ENCODE measurements around the gene TXNDC17. TPM values are rescaled to one million over a fixed set of nuclear protein-coding genes. Genes with fewer than 3 reads are reported as not detected.
"Not testable (repeated sequence)": the region's sequence is repeated elsewhere in the genome, so short reads cannot be mapped to it uniquely, and the experiment has no call there.

Gene TXNDC17
- total RNA-seq, 6 experiments from 2014 or later, result 50.4 to 204 (median 72.1) TPM

DNA sequence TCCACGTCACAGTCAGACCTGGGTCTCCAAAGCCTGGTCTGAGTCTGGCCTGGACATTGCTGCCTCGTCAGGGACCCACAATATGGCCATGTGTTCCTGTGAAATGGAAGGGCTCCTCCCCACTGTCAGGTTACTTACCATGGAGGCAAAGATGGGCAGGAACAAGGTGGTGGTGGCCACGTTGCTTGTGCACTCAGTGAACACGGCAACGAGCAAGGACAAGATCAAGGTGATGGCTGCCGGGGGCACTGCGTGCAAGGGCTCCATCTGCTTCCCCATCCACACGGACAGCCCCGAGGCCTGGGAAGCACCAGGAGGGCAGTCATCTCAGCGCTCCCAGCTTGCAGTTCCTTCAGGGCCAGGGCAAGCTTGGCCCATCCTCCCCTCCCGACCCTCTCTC, 49.8 kb downstream of the TXNDC17 start:
- peaks cover 0 to 75% (median 30%) of the 10 kb centered on the region in 4 donors for H3K36me3 ChIP-seq
- DNase-seq, result peak in 1 of 3 donors; percentile 40
- WGBS (ENCODE audit: insufficient coverage, low coverage, low lambda C conversion rate, missing lambda C conversion rate), result no CpG with 5 or more reads among the region's 11 CpGs
- ATAC-seq, result peak in 3 of 4 donors; percentile 4 to 26 (median 6)
- intact Hi-C loops (cut with DNase I), result no loop called here
- peaks cover 0 to 39% (median 4%) of the 10 kb centered on the region in 4 donors for H3K4me1 ChIP-seq
- H3K4me3 ChIP-seq, result no peak overlapping the region
- TF ChIP-seq, protein P1, sequence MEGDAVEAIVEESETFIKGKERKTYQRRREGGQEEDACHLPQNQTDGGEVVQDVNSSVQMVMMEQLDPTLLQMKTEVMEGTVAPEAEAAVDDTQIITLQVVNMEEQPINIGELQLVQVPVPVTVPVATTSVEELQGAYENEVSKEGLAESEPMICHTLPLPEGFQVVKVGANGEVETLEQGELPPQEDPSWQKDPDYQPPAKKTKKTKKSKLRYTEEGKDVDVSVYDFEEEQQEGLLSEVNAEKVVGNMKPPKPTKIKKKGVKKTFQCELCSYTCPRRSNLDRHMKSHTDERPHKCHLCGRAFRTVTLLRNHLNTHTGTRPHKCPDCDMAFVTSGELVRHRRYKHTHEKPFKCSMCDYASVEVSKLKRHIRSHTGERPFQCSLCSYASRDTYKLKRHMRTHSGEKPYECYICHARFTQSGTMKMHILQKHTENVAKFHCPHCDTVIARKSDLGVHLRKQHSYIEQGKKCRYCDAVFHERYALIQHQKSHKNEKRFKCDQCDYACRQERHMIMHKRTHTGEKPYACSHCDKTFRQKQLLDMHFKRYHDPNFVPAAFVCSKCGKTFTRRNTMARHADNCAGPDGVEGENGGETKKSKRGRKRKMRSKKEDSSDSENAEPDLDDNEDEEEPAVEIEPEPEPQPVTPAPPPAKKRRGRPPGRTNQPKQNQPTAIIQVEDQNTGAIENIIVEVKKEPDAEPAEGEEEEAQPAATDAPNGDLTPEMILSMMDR (IDR thresholded peaks at IDR 0.05), result no peak
- no peak for TF ChIP-seq POLR2A (IDR thresholded peaks at IDR 0.05)
- no peaks in the 10 kb centered on the region for H3K27me3 ChIP-seq
- no peak overlapping the region for H3K27ac ChIP-seq
- no peaks in the 10 kb centered on the region for H3K9me3 ChIP-seq

DNA sequence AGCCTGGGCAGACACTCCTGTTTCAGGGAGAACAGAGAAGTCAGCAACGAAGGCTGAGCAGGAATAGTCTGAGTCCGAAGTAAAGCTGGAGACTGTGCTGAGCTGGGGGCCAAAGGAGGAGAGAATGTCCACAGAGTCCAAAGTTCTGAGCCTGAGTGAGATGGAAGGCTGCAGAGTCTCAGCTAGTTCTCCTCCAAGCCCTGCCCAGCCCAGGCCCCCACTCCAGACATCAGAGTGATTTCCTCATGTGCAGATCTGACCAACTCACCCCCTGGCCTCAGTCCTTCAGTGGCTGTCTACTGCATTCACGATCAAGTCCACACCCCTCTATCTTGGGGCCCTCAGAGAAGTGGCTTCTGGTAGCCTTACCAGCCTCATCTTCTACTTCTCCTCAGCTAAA, 50.7 kb downstream of the TXNDC17 start:
- TF ChIP-seq, protein P1 (IDR thresholded peaks at IDR 0.05), result no peak
- TF ChIP-seq POLR2A (IDR thresholded peaks at IDR 0.05), result no peak
- ATAC-seq (peak in 1 of 4 donors; percentile 4), DNase-seq (peak in 1 of 3 donors; percentile 22)
- H3K36me3 ChIP-seq, result peaks cover 0 to 84% (median 36%) of the 10 kb centered on the region in 4 donors
- intact Hi-C loops (cut with DNase I), result no loop called here
- no peak overlapping the region for H3K27ac ChIP-seq
- H3K4me1 ChIP-seq, result peaks cover 0 to 38% (median 0%) of the 10 kb centered on the region in 4 donors
- no peaks in the 10 kb centered on the region for H3K9me3 ChIP-seq
- no peaks in the 10 kb centered on the region for H3K27me3 ChIP-seq
- 79% methylated on average over 2 of the region's 3 CpGs for WGBS (ENCODE audit: insufficient coverage, low coverage, low lambda C conversion rate, missing lambda C conversion rate)
- H3K4me3 ChIP-seq, result no peak overlapping the region

DNA sequence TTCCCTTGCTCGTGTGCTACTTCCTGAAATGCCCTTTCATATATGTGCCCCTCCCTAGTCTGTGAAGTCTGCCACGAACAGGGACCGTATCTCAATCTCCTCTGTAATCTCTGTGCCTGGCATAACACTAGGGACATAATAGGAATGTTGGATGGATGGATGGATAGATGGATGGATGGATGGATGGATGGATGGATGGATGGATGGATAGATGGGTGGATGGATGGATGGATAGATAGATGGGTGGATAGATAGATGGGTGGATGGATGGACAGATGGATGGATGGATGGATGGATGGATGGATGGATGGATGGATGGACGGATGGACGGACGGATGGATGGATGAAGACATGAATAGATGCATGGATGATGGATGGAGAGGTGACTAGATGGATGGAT, 51.1 kb downstream of the TXNDC17 start:
- not testable (repeated sequence) for ATAC-seq

More for the DNA sequence above, 51.1 kb downstream of the TXNDC17 start:
- WGBS (ENCODE audit: insufficient coverage, low coverage, low lambda C conversion rate, missing lambda C conversion rate), result 70% methylated on average over 6 of the region's 6 CpGs
- H3K27me3 ChIP-seq; H3K4me3 ChIP-seq; DNase-seq; intact Hi-C loops (cut with DNase I); H3K27ac ChIP-seq; H3K9me3 ChIP-seq: not testable (repeated sequence)
- peaks cover 0 to 34% (median under 1%) of the 10 kb centered on the region in 4 donors for H3K4me1 ChIP-seq
- H3K36me3 ChIP-seq, result peaks cover 0 to 88% (median 39%) of the 10 kb centered on the region in 4 donors

Small RNA genes within 50 kb of the gene (microRNA-seq; reads per million reads assigned to microRNA genes)
- gene MIR4520-1, result 0 reads per million in 2 donors
- gene MIR4520-2, result 0 reads per million in 2 donors

Small RNA genes within 50 kb of the gene (small RNA-seq; reads per million reads assigned to genes)
- gene MIR4520-1 (0 reads per million in 2 experiments), gene RNA5SP435 (2.7 to 5.9 reads per million in 2 experiments)

Other genes starting within 250 kb of the TXNDC17 start
- gene AIPL1, start 205.9 kb upstream of the TXNDC17 start, total RNA-seq, result not detected
- under 1 TPM in 2 of 6 experiments, not detected in 4; 0.18 to 0.37 TPM for gene PIMREG, start 196.6 kb upstream of the TXNDC17 start, total RNA-seq
- 1 to 10 TPM in 5 of 6 experiments, under 1 TPM in 1; 0.91 to 3.8 (median 1.2) TPM for gene PITPNM3, start 84.5 kb upstream of the TXNDC17 start, total RNA-seq
- gene KIAA0753, start 349 bp upstream of the TXNDC17 start, total RNA-seq, result 1 to 10 TPM; 3.7 to 6.5 (median 4.9) TPM
- gene MED31, start 10.5 kb downstream of the TXNDC17 start, total RNA-seq, result 10 to 100 TPM in 2 of 6 experiments, 1 to 10 TPM in 4; 3.5 to 10.7 (median 7.4) TPM
- 1 to 10 TPM; 1.2 to 4.0 (median 1.9) TPM for gene C17orf100, start 10.7 kb downstream of the TXNDC17 start, total RNA-seq
- 100 to 1,000 TPM; 142 to 383 (median 264) TPM for gene SLC13A5, start 72.3 kb downstream of the TXNDC17 start, total RNA-seq
- gene XAF1, start 115.0 kb downstream of the TXNDC17 start, total RNA-seq, result 10 to 100 TPM; 15.9 to 76.8 (median 42.7) TPM
- 1 to 10 TPM in 1 of 6 experiments, under 1 TPM in 4, not detected in 1; 0.33 to 1.2 (median 0.49) TPM for gene FBXO39, start 135.2 kb downstream of the TXNDC17 start, total RNA-seq
- not detected for gene TEKT1, start 190.7 kb downstream of the TXNDC17 start, total RNA-seq